ENCODE results near the gene UBE2F. TPM values are rescaled to one million over a fixed set of nuclear protein-coding genes. Genes with fewer than 3 reads are reported as not detected.
A peak's percentile ranks its signal among the peaks of the same experiment; 100 is the strongest.

Gene UBE2F
- polyA plus RNA-seq, 3 donors, result 51.1 to 120 (median 117) TPM

DNA sequence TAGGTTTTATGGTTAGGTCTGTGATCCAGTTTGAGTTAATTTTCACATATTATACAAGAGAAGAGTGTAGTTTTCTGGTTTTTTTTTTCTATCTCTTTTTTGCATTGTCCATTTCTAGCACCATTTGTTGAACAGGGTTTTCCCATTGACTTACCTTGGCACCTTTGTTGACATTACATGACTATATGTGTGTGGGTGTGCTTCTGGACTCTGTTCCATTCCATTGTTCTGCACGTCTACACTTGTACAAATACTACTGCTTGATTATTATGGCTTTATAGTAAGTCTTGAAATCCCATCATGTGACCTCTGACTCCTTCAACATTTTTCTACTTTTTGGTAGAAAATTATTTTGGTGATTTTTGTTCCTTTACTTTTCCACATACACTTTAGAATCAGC is 38.7 kb downstream of the UBE2F start:
- WGBS (ENCODE audit: insufficient coverage), result no CpG with 5 or more reads among the region's 1 CpG
- Histone ChIP-seq H3K79me2 (ENCODE audit: insufficient read depth, low read length) (peaks cover 6% of the 10 kb centered on the region), H3K4me1 (ENCODE audit: control insufficient read depth in 1 of 2, insufficient read depth in 2 of 2, low read length in 2 of 2) (no peaks in the 10 kb centered on the region), H3K27me3 (ENCODE audit: control insufficient read depth in 2 of 2, insufficient read depth in 2 of 2, low read length in 2 of 2) (no peaks in the 10 kb centered on the region), H4K20me1 (ENCODE audit: insufficient read depth, low read length) (peaks cover 76% of the 10 kb centered on the region), H3K9ac (ENCODE audit: insufficient read depth, low read length, poor library complexity, severe bottlenecking) (no peak overlapping the region), H2AFZ (ENCODE audit: insufficient read depth, low read depth, low read length, poor library complexity, severe bottlenecking) (no peak overlapping the region), H3K4me3 (replicated peaks in 1 of 3; ENCODE audit: low read depth in 2 of 3, low read length in 3 of 3) (no peak overlapping the region), H3K9me3 (replicated peaks in 1 of 2; ENCODE audit: control insufficient read depth in 1 of 2, insufficient read depth in 1 of 2, low read length in 2 of 2) (no peaks in the 10 kb centered on the region), H3K4me2 (replicated peaks; ENCODE audit: extremely low read depth, low read length, poor library complexity, severe bottlenecking) (no peak overlapping the region), H3K36me3 (replicated peaks in 1 of 2; ENCODE audit: control insufficient read depth in 1 of 2, insufficient read depth in 2 of 2, low read length in 2 of 2) (peaks cover 16 to 62% of the 10 kb centered on the region in 2 donors), H3K27ac (ENCODE audit: low read depth in 1 of 2, low read length in 2 of 2) (no peak overlapping the region)
- Mint-ChIP-seq H3K36me3 (peaks cover 48 to 75% of the 10 kb centered on the region in 2 donors), H3K27ac (peak overlapping the region in 1 of 7 donors; percentile 1), H3K9me3 (peaks cover 0 to 2% (median 0%) of the 10 kb centered on the region in 7 donors), H3K4me1 (peaks cover 11% of the 10 kb centered on the region), H3K27me3 (ENCODE audit: low read depth in 3 of 3) (peaks cover 0 to 1% (median 0%) of the 10 kb centered on the region in 3 donors), H3K4me3 (no peak overlapping the region)
- DNase-seq, result no peak
- TF ChIP-seq, protein P1, sequence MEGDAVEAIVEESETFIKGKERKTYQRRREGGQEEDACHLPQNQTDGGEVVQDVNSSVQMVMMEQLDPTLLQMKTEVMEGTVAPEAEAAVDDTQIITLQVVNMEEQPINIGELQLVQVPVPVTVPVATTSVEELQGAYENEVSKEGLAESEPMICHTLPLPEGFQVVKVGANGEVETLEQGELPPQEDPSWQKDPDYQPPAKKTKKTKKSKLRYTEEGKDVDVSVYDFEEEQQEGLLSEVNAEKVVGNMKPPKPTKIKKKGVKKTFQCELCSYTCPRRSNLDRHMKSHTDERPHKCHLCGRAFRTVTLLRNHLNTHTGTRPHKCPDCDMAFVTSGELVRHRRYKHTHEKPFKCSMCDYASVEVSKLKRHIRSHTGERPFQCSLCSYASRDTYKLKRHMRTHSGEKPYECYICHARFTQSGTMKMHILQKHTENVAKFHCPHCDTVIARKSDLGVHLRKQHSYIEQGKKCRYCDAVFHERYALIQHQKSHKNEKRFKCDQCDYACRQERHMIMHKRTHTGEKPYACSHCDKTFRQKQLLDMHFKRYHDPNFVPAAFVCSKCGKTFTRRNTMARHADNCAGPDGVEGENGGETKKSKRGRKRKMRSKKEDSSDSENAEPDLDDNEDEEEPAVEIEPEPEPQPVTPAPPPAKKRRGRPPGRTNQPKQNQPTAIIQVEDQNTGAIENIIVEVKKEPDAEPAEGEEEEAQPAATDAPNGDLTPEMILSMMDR (IDR thresholded peaks at IDR 0.05), result no peak
- intact Hi-C loops (cut with micrococcal nuclease), result no loop called here

DNA sequence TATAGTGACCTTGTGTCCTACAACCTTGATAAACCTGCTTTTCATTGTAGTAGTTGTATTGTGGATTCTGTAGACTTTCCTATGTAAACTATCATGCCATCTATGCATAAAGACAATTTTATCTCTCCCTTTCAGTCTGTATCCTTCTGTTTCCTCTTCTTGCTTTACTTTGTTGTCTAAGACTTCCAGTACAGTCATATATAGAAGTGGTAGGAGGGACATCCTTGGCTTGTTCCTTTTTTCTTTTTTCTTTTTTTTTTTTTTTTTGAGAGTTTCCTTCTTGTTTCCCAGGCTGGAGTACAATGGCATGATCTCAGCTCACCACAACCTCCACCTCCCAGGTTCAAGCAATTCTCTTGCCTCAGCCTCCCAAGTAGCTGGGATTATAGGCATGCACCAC is 39.7 kb downstream of the UBE2F start:
- Histone ChIP-seq H3K79me2 (ENCODE audit: insufficient read depth, low read length) (peaks cover 6% of the 10 kb centered on the region), H3K27ac (ENCODE audit: low read depth in 1 of 2, low read length in 2 of 2) (no peak overlapping the region), H3K9ac (ENCODE audit: insufficient read depth, low read length, poor library complexity, severe bottlenecking) (no peak overlapping the region), H3K27me3 (ENCODE audit: control insufficient read depth in 2 of 2, insufficient read depth in 2 of 2, low read length in 2 of 2) (no peaks in the 10 kb centered on the region), H3K9me3 (replicated peaks in 1 of 2; ENCODE audit: control insufficient read depth in 1 of 2, insufficient read depth in 1 of 2, low read length in 2 of 2) (no peaks in the 10 kb centered on the region), H3K4me2 (replicated peaks; ENCODE audit: extremely low read depth, low read length, poor library complexity, severe bottlenecking) (no peak overlapping the region), H3K4me1 (ENCODE audit: control insufficient read depth in 1 of 2, insufficient read depth in 2 of 2, low read length in 2 of 2) (no peaks in the 10 kb centered on the region), H4K20me1 (ENCODE audit: insufficient read depth, low read length) (peaks cover 80% of the 10 kb centered on the region), H3K36me3 (replicated peaks in 1 of 2; ENCODE audit: control insufficient read depth in 1 of 2, insufficient read depth in 2 of 2, low read length in 2 of 2) (peaks cover 18 to 62% of the 10 kb centered on the region in 2 donors), H2AFZ (ENCODE audit: insufficient read depth, low read depth, low read length, poor library complexity, severe bottlenecking) (no peak overlapping the region), H3K4me3 (replicated peaks in 1 of 3; ENCODE audit: low read depth in 2 of 3, low read length in 3 of 3) (no peak overlapping the region)
- Mint-ChIP-seq H3K27me3 (ENCODE audit: low read depth in 3 of 3) (peaks cover 0 to 1% (median 0%) of the 10 kb centered on the region in 3 donors), H3K4me1 (peaks cover 11% of the 10 kb centered on the region), H3K36me3 (peaks cover 56 to 75% of the 10 kb centered on the region in 2 donors), H3K9me3 (peaks cover 0 to 2% (median 0%) of the 10 kb centered on the region in 7 donors), H3K27ac (no peak overlapping the region), H3K4me3 (no peak overlapping the region)
- intact Hi-C loops (cut with micrococcal nuclease), result no loop called here
- TF ChIP-seq, protein P1 (IDR thresholded peaks at IDR 0.05), result no peak
- DNase-seq, result no peak
